Thyroid gland (tissue), 4 donors: ENCODE results near the gene OSBPL8.

ENCODE experiments used
- CTCF ChIP-seq, 6 experiments: fragments of 200-600 bp in 3 of 6; fragments of 450-650 bp in 3 of 6; sonication (generic) in 3 of 6; IDR thresholded peaks; one replicate each; pipeline ENCODE4 v1.5.1; 2016 to 2019; ENCODE audit warnings: antibody characterized with exemption in 6 of 6, mild to moderate bottlenecking in 2 of 6, inconsistent platforms in 1 of 6, moderate library complexity in 1 of 6
- POLR2A ChIP-seq, 2 donors: fragments of 450-650 bp; IDR thresholded peaks; one replicate each; pipeline ENCODE4 v1.6.1; 2017; ENCODE audit warnings: antibody characterized with exemption in 2 of 2, mild to moderate bottlenecking in 2 of 2, moderate library complexity in 1 of 2

GRCh38 chr12:76384560-76384959, 175.0 kb downstream of the OSBPL8 start:
- TF ChIP-seq CTCF (IDR thresholded peaks at IDR 0.05): no peak
- no peak for TF ChIP-seq POLR2A (IDR thresholded peaks at IDR 0.05)
